ENCODE results near the gene PRPF18. TPM values are rescaled to one million over a fixed set of nuclear protein-coding genes. Genes with fewer than 3 reads are reported as not detected.
A peak's percentile ranks its signal among the peaks of the same experiment; 100 is the strongest.
"Not testable (repeated sequence)": the region's sequence is repeated elsewhere in the genome, so short reads cannot be mapped to it uniquely, and the experiment has no call there.

Gene PRPF18
- total RNA-seq: 10 to 100 TPM; 22.9 to 23.9 TPM

GRCh38 chr10:13586676-13587355 is at the start of gene PRPF18:
PRPF18 (plus strand) TSS chr10:13586965; CDS start chr10:13587087, 122 bp downstream.
- peak within 1 kb of the TSS; percentile 100 for H3K4me3 Mint-ChIP-seq
- peaks cover 4% of the 10 kb centered on the region for H3K27me3 Mint-ChIP-seq (ENCODE audit: low read depth)
- ChIA-PET POLR2A (interaction anchor here (0.6 to 1.2 kb wide), 7 partner anchors 18 to 599 kb away, joined by 3 to 7 read pairs (median 3); no protein-coding TSS in a partner anchor), CTCF (interaction anchor here (0.6 to 1.6 kb wide), 11 partner anchors 9 to 922 kb away, joined by 3 to 6 read pairs (median 3); no protein-coding TSS in a partner anchor)
- DNase-seq (peak; percentile 96), ATAC-seq (peak; percentile 98)
- peak within 1 kb of the TSS; percentile 99 for H3K27ac Mint-ChIP-seq
- no peaks in the 10 kb centered on the region for H3K9me3 Mint-ChIP-seq (ENCODE audit: insufficient read depth)
- H3K4me1 Mint-ChIP-seq (ENCODE audit: low read depth): peaks cover 30% of the 10 kb centered on the region
- peaks cover 5% of the 10 kb centered on the region for H3K36me3 Mint-ChIP-seq (ENCODE audit: low read depth)

- H3K4me3 Mint-ChIP-seq; H3K4me1 Mint-ChIP-seq (ENCODE audit: low read depth); H3K36me3 Mint-ChIP-seq (ENCODE audit: low read depth); POLR2A ChIA-PET; DNase-seq; ATAC-seq; H3K9me3 Mint-ChIP-seq (ENCODE audit: insufficient read depth); H3K27ac Mint-ChIP-seq: not testable (repeated sequence)
- H3K27me3 Mint-ChIP-seq (ENCODE audit: low read depth): peaks cover 22% of the 10 kb centered on the region
- CTCF ChIA-PET: interaction anchor here (1.0 kb wide), 2 partner anchors 11 to 166 kb away, joined by 3 to 5 read pairs; no protein-coding TSS in a partner anchor
These were observed 48.8 kb upstream of the PRPF18 start for GRCh38 chr10:13537985-13538384.

GRCh38 chr10:13542533-13542932 is 44.2 kb upstream of the PRPF18 start:
- no peak overlapping the region for H3K4me3 Mint-ChIP-seq
- ChIA-PET POLR2A (no interaction called here), CTCF (no interaction called here)
- H3K9me3 Mint-ChIP-seq (ENCODE audit: insufficient read depth): no peaks in the 10 kb centered on the region
- H3K4me1 Mint-ChIP-seq (ENCODE audit: low read depth): no peaks in the 10 kb centered on the region
- H3K36me3 Mint-ChIP-seq (ENCODE audit: low read depth): no peaks in the 10 kb centered on the region
- H3K27ac Mint-ChIP-seq: no peak overlapping the region
- no peak for DNase-seq
- peaks cover 24% of the 10 kb centered on the region for H3K27me3 Mint-ChIP-seq (ENCODE audit: low read depth)
- ATAC-seq: no peak

GRCh38 chr10:13550802-13551201 is 36.0 kb upstream of the PRPF18 start:
- Mint-ChIP-seq H3K9me3 (ENCODE audit: insufficient read depth) (peaks cover 9% of the 10 kb centered on the region), H3K36me3 (ENCODE audit: low read depth) (no peaks in the 10 kb centered on the region), H3K27ac (no peak overlapping the region), H3K4me1 (ENCODE audit: low read depth) (no peaks in the 10 kb centered on the region), H3K4me3 (no peak overlapping the region), H3K27me3 (ENCODE audit: low read depth) (peaks cover 14% of the 10 kb centered on the region)
- CTCF ChIA-PET: no interaction called here
- DNase-seq (no peak), ATAC-seq (no peak)
- POLR2A ChIA-PET: no interaction called here

- CTCF ChIA-PET: no interaction called here
These were observed 30.8 kb upstream of the PRPF18 start for GRCh38 chr10:13555884-13556510.

GRCh38 chr10:13559124-13559700 is 27.6 kb upstream of the PRPF18 start:
- Mint-ChIP-seq H3K4me3 (no peak overlapping the region), H3K4me1 (ENCODE audit: low read depth) (peaks cover 2% of the 10 kb centered on the region), H3K27me3 (ENCODE audit: low read depth) (peaks cover 8% of the 10 kb centered on the region), H3K27ac (no peak overlapping the region), H3K9me3 (ENCODE audit: insufficient read depth) (no peaks in the 10 kb centered on the region), H3K36me3 (ENCODE audit: low read depth) (no peaks in the 10 kb centered on the region)
- DNase-seq: no peak
- no peak for ATAC-seq
- ChIA-PET POLR2A (no interaction called here), CTCF (no interaction called here)

More at GRCh38 chr10:13555884-13556510, 30.8 kb upstream of the PRPF18 start:
- no peak overlapping the region for H3K27ac Mint-ChIP-seq
- H3K4me3 Mint-ChIP-seq: no peak overlapping the region
- no peak for DNase-seq
- H3K9me3 Mint-ChIP-seq (ENCODE audit: insufficient read depth): peaks cover 4% of the 10 kb centered on the region
- peaks cover 2% of the 10 kb centered on the region for H3K4me1 Mint-ChIP-seq (ENCODE audit: low read depth)
- no peaks in the 10 kb centered on the region for H3K36me3 Mint-ChIP-seq (ENCODE audit: low read depth)
- POLR2A ChIA-PET: no interaction called here
- peaks cover 8% of the 10 kb centered on the region for H3K27me3 Mint-ChIP-seq (ENCODE audit: low read depth)
- no peak for ATAC-seq

- H3K4me3 Mint-ChIP-seq: no peak overlapping the region
- no peaks in the 10 kb centered on the region for H3K36me3 Mint-ChIP-seq (ENCODE audit: low read depth)
- no peaks in the 10 kb centered on the region for H3K9me3 Mint-ChIP-seq (ENCODE audit: insufficient read depth)
- no peak overlapping the region for H3K27ac Mint-ChIP-seq
- peaks cover 2% of the 10 kb centered on the region for H3K4me1 Mint-ChIP-seq (ENCODE audit: low read depth)
- DNase-seq (no peak), ATAC-seq (no peak)
- ChIA-PET CTCF (no interaction called here), POLR2A (no interaction called here)
- H3K27me3 Mint-ChIP-seq (ENCODE audit: low read depth): peaks cover 8% of the 10 kb centered on the region
These were observed 26.2 kb upstream of the PRPF18 start for GRCh38 chr10:13560597-13560996.

- CTCF ChIA-PET: no interaction called here
- Mint-ChIP-seq H3K27me3 (ENCODE audit: low read depth) (peaks cover 9% of the 10 kb centered on the region), H3K4me3 (no peak overlapping the region), H3K27ac (no peak overlapping the region), H3K4me1 (ENCODE audit: low read depth) (no peaks in the 10 kb centered on the region), H3K9me3 (ENCODE audit: insufficient read depth) (no peaks in the 10 kb centered on the region), H3K36me3 (ENCODE audit: low read depth) (no peaks in the 10 kb centered on the region)
- POLR2A ChIA-PET: no interaction called here
- ATAC-seq: no peak
- no peak for DNase-seq
These were observed 23.0 kb upstream of the PRPF18 start for GRCh38 chr10:13563481-13564445.

- Mint-ChIP-seq H3K4me1 (ENCODE audit: low read depth) (no peaks in the 10 kb centered on the region), H3K27me3 (ENCODE audit: low read depth) (peaks cover 13% of the 10 kb centered on the region), H3K27ac (no peak overlapping the region), H3K4me3 (no peak overlapping the region), H3K36me3 (ENCODE audit: low read depth) (no peaks in the 10 kb centered on the region), H3K9me3 (ENCODE audit: insufficient read depth) (no peaks in the 10 kb centered on the region)
- DNase-seq (no peak), ATAC-seq (no peak)
- ChIA-PET CTCF (no interaction called here), POLR2A (no interaction called here)
These were observed 22.2 kb upstream of the PRPF18 start for GRCh38 chr10:13564576-13564975.

GRCh38 chr10:13567030-13567429 is 19.7 kb upstream of the PRPF18 start:
- H3K9me3 Mint-ChIP-seq (ENCODE audit: insufficient read depth): no peaks in the 10 kb centered on the region
- H3K27me3 Mint-ChIP-seq (ENCODE audit: low read depth): peaks cover 17% of the 10 kb centered on the region
- no peak overlapping the region for H3K27ac Mint-ChIP-seq
- H3K4me3 Mint-ChIP-seq: no peak overlapping the region
- H3K36me3 Mint-ChIP-seq (ENCODE audit: low read depth): no peaks in the 10 kb centered on the region
- POLR2A ChIA-PET: no interaction called here
- H3K4me1 Mint-ChIP-seq (ENCODE audit: low read depth): no peaks in the 10 kb centered on the region
- no peak for DNase-seq
- CTCF ChIA-PET: no interaction called here
- no peak for ATAC-seq

GRCh38 chr10:13571541-13571940 is 15.2 kb upstream of the PRPF18 start:
- Mint-ChIP-seq H3K27me3 (ENCODE audit: low read depth) (peaks cover 22% of the 10 kb centered on the region), H3K9me3 (ENCODE audit: insufficient read depth) (no peaks in the 10 kb centered on the region), H3K36me3 (ENCODE audit: low read depth) (no peaks in the 10 kb centered on the region), H3K4me1 (ENCODE audit: low read depth) (no peaks in the 10 kb centered on the region), H3K27ac (no peak overlapping the region), H3K4me3 (no peak overlapping the region)
- ChIA-PET CTCF (no interaction called here), POLR2A (no interaction called here)
- DNase-seq (no peak), ATAC-seq (no peak)
